Measurements from ENCODE around the gene TULP1. TPM values are rescaled to one million over a fixed set of nuclear protein-coding genes. Genes with fewer than 3 reads are reported as not detected.

TULP1 gene
- total RNA-seq, 2 experiments from 2014 or later: not detected

DNA sequence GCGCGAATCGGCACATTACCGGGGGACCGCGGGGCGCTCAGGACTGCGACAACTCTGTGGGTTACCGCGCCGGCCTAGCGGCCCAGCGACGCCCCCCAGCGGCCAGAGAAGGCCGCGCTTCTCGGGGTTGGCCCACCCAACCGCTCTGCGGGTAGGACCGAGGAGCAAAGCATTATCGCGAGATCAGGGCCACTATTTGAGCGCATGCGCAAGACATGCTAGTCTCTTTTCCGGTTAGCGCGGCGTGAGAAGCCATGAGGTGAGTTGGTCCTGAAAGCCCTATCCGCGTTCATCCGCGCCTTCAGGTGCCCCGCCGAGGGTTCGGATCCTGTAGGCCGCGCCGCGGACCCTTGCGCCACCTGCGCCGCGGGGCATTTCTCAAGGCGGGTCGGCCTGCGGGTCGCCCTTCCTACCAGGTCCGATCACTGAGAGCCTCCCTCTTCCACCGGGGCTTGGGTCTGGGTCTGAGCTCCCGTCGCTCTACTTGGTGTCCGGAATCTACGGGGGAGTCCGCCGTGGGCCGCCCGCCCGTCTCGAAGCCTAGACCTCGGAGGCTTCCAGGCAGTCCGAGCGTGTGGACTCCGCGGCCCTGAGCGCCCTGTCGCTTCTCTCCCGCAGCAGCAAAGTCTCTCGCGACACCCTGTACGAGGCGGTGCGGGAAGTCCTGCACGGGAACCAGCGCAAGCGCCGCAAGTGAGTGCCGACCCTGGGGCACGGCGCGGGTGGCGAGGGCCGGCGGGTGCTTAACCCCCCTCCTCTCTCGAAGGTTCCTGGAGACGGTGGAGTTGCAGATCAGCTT is 44.3 kb downstream of the TULP1 start, which contains the start of gene RPL10A:
RPL10A (plus strand) TSS at position 221 of the 799 bp plus-strand sequence; CDS start at position 255, 34 bp downstream.
- Mint-ChIP-seq H3K36me3 (ENCODE audit: low read depth) (peaks cover 66% of the 10 kb centered on the region), H3K27ac (peak within 1 kb of the TSS; percentile 100), H3K4me1 (ENCODE audit: low read depth) (peaks cover 42% of the 10 kb centered on the region), H3K27me3 (no peaks in the 10 kb centered on the region), H3K4me3 (peak within 1 kb of the TSS; percentile 99), H3K9me3 (no peaks in the 10 kb centered on the region)
- ChIA-PET CTCF (interaction anchor here (0.7 to 2.4 kb wide), 13 partner anchors 12 to 227 kb away, joined by 3 to 27 read pairs (median 4); partner anchors contain the start of genes DEF6, FANCE and PPARD), POLR2A (interaction anchor here (0.6 to 3.1 kb wide), 19 partner anchors 10 to 1847 kb away, joined by 3 to 32 read pairs (median 5); partner anchors contain the start of genes ARMC12, FANCE, PPARD and TEAD3)
- H3K27ac ChIP-seq (ENCODE audit: low read depth in 1 of 2, low read length in 2 of 2): peak within 1 kb of the TSS; percentile 65 to 92
- DNase-seq (peak; percentile 91 to 98 (median 96)), ATAC-seq (ENCODE audit: poor library complexity) (peak; percentile 83)
- intact Hi-C loops (cut with DNase I, micrococcal nuclease): loop anchor here (1.0 to 2.0 kb wide), 5 partner anchors 28 to 268 kb away; partner anchors contain the start of genes DEF6 (in 2 of the 2), PPARD (in 2 of the 2), ARMC12 (in 1 of the 2) and TEAD3 (in 1 of the 2)
- H3K4me3 ChIP-seq (ENCODE audit: low read length): peak within 1 kb of the TSS; percentile 98
- peak; percentile 91 for TF ChIP-seq CTCF (IDR thresholded peaks at IDR 0.05)
- peaks cover 52% of the 10 kb centered on the region for H3K36me3 ChIP-seq (ENCODE audit: insufficient read depth, low read length)
- peaks cover 49% of the 10 kb centered on the region for H3K4me1 ChIP-seq (ENCODE audit: insufficient read depth, low read length)
- H3K27me3 ChIP-seq (ENCODE audit: control insufficient read depth in 1 of 2, insufficient read depth in 2 of 2, low read length in 2 of 2): no peaks in the 10 kb centered on the region
- no peaks in the 10 kb centered on the region for H3K9me3 ChIP-seq (ENCODE audit: control insufficient read depth in 1 of 2, insufficient read depth in 1 of 2, low read length in 2 of 2)

- H3K9me3 Mint-ChIP-seq: no peaks in the 10 kb centered on the region
- no peaks in the 10 kb centered on the region for H3K27me3 ChIP-seq (ENCODE audit: control insufficient read depth in 1 of 2, insufficient read depth in 2 of 2, low read length in 2 of 2)
- H3K4me3 Mint-ChIP-seq: no peak overlapping the region
- ATAC-seq (ENCODE audit: poor library complexity) (no peak), DNase-seq (no peak)
- H3K4me3 ChIP-seq (ENCODE audit: low read length): no peak overlapping the region
- H3K9me3 ChIP-seq (ENCODE audit: control insufficient read depth in 1 of 2, insufficient read depth in 1 of 2, low read length in 2 of 2): no peaks in the 10 kb centered on the region
- peaks cover 32% of the 10 kb centered on the region for H3K4me1 ChIP-seq (ENCODE audit: insufficient read depth, low read length)
- intact Hi-C loops (cut with DNase I, micrococcal nuclease): loop anchor here in 1 of 2 experiments (1.0 kb wide), 1 partner anchor 10 kb away; no protein-coding TSS in a partner anchor
- peaks cover 35% of the 10 kb centered on the region for H3K36me3 ChIP-seq (ENCODE audit: insufficient read depth, low read length)
- no peak for TF ChIP-seq CTCF (IDR thresholded peaks at IDR 0.05)
- ChIA-PET CTCF (interaction anchor here (0.9 to 1.5 kb wide), 2 partner anchors 16 to 168 kb away, joined by 3 read pairs; partner anchors contain the start of gene DEF6), POLR2A (interaction anchor here (0.6 to 1.0 kb wide), 5 partner anchors 11 to 836 kb away, joined by 3 to 5 read pairs (median 3); no protein-coding TSS in a partner anchor)
- H3K27ac Mint-ChIP-seq: no peak overlapping the region
- no peaks in the 10 kb centered on the region for H3K27me3 Mint-ChIP-seq
- H3K4me1 Mint-ChIP-seq (ENCODE audit: low read depth): peaks cover 29% of the 10 kb centered on the region
- no peak overlapping the region for H3K27ac ChIP-seq (ENCODE audit: low read depth in 1 of 2, low read length in 2 of 2)
- H3K36me3 Mint-ChIP-seq (ENCODE audit: low read depth): peaks cover 61% of the 10 kb centered on the region
These were observed 47.0 kb downstream of the TULP1 start for GRCh38 chr6:35465646-35466045.

DNA sequence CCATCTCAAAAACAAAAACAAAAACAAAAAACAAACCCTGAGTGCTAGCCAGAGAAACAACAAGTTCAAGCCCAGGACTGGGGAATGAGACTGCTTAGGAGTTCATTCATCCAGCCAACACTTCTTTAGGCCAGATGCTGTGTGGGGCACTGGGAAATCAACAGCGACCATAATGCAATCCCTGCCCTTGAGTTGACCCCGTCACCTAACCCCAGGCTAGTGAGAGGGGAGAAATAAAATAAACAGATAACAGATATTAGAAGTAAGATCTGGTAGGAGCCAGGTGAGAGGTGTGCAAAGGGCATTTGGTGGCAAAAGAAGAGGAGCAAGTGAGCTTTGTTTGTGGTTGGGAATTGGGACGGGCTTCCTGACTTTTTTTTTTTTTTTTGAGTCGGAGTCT is 49.4 kb downstream of the TULP1 start:
- no peaks in the 10 kb centered on the region for H3K27me3 Mint-ChIP-seq
- Histone ChIP-seq H3K27me3 (ENCODE audit: control insufficient read depth in 1 of 2, insufficient read depth in 2 of 2, low read length in 2 of 2) (no peaks in the 10 kb centered on the region), H3K27ac (ENCODE audit: low read depth in 1 of 2, low read length in 2 of 2) (no peak overlapping the region), H3K4me1 (ENCODE audit: insufficient read depth, low read length) (peaks cover 10% of the 10 kb centered on the region), H3K4me3 (ENCODE audit: low read length) (no peak overlapping the region), H3K9me3 (ENCODE audit: control insufficient read depth in 1 of 2, insufficient read depth in 1 of 2, low read length in 2 of 2) (no peaks in the 10 kb centered on the region), H3K36me3 (ENCODE audit: insufficient read depth, low read length) (peaks cover 27% of the 10 kb centered on the region)
- DNase-seq: no peak
- H3K4me1 Mint-ChIP-seq (ENCODE audit: low read depth): peaks cover 11% of the 10 kb centered on the region
- peaks cover 56% of the 10 kb centered on the region for H3K36me3 Mint-ChIP-seq (ENCODE audit: low read depth)
- H3K27ac Mint-ChIP-seq: no peak overlapping the region
- intact Hi-C loops (cut with DNase I, micrococcal nuclease): no loop called here
- ChIA-PET CTCF (no interaction called here), POLR2A (interaction anchor here (0.6 kb wide), 1 partner anchor 95 kb away, joined by 3 read pairs; no protein-coding TSS in a partner anchor)
- no peak for TF ChIP-seq CTCF (IDR thresholded peaks at IDR 0.05)
- no peaks in the 10 kb centered on the region for H3K9me3 Mint-ChIP-seq
- no peak overlapping the region for H3K4me3 Mint-ChIP-seq
- ATAC-seq (ENCODE audit: poor library complexity): no peak

Data from CD4-positive, alpha-beta T cell (primary cell).